Cardiac septum (tissue), 1 donor: ENCODE measurements around the gene FAM13A. TPM values are rescaled to one million over a fixed set of nuclear protein-coding genes. Genes with fewer than 3 reads are reported as not detected.
"Not testable (repeated sequence)": the region's sequence is repeated elsewhere in the genome, so short reads cannot be mapped to it uniquely, and the experiment has no call there.

ENCODE experiments used
- DNase-seq: peaks from one replicate; pipeline ENCODE4 v3.0.0-alpha.2; 2020; ENCODE audit warnings: low spot score
- intact Hi-C: fragments of 100-400 bp; cut with DNase I; formaldehyde crosslinking; loops from one replicate; pipeline ENCODE4 v1.14.0; 2022
- total RNA-seq: library from RNA; stranded (reverse); fragmentation: NEBNext Ultra II Directional; extraction: Animal tissue kit (Norgen Biotek cat#: 25700); gene quantifications from one replicate; pipeline ENCODE4 v1.2.1, GENCODE V29; 2021
- donor health status: DM: no; HTN: no; CAD: no.

FAM13A gene
- total RNA-seq, 1 donor from 2014 or later: 6.6 TPM

DNA sequence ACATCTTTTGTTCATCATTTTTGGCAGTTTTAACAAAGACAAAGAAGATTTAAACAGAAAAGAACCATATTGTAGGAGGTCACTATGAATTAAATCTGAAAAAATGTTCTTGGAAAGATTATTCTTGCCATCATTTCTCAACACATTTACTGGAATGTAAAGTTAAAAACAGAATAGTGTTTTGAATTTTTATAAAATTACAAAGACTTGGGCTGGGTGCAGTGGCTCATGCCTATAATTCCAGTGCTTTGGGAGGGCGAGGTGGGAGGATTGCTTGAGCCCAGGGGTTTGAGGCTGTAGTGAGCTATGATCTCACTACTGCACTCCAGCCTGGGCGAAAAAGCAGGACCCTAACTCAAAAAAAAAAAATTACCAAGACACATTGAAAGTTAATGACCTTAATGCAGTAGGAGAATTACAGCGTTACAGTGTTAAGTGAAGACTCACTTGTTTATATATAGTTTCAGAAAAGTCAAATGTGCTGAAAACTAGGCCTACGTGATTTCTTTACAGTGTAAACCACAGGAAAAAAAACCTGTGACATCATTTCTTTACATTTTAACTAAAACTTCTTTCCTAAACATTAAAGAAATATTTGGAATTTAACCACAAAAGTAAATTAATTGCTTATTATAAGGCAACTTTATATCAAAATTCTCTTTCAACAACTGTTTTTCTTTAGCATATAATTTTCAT lies 7.9 kb downstream of the FAM13A start:
- intact Hi-C loops: no loop called here
- no peak for DNase-seq

DNA sequence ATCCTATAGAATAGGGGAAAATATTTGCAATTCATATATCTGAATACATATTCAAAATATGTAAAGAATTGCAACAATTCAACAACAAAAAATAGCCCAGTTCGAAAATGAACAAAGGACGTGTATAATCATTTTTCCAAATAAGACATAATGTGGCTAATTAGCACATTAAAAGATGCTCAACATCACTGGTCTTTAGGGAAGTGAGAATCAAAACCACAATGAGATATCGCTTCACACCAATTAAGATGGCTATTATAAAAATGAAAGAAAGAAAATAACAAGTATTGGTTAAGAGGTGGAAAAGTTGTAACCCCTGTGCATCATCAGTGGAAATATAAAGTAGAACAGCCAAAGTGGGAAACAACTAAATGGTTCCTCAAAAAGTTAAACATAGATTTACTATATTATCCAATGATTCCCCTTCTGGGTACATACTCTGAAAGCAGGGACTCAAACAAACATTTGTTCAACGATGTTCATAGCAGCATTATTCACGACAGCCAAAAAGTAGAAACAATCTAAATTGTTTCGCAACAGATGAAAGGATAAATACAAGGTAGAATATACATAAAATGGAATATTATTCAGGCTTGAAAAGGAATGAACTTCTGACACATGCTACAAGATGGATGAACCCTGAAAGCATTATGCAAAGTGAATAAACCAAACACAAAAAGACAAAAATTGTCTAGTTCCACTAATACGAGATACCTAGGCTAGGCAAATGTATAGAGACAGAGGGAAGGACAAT lies 12.7 kb downstream of the FAM13A start:
- intact Hi-C loops: no loop called here

DNA sequence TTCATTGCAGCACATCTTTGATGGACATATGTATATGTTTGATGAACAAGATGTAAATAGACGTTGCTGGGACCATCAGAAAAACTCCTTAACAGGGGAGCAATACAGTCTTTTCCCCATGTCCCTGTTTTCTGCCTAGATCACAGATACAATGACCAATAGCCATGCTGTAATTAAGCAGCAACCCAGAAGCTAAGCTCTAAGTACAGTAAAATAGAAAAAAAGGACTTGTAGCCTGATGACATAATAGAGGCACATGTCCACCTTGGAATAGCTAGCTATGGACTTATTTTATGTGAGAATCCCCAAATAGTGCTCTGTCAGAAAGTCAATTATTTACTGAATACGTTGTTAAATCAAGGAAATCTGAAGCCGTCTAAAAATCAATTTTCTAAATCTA lies 14.9 kb downstream of the FAM13A start:
- no peak for DNase-seq
- intact Hi-C loops: no loop called here

More for the DNA sequence above, 12.7 kb downstream of the FAM13A start:
- no peak for DNase-seq

DNA sequence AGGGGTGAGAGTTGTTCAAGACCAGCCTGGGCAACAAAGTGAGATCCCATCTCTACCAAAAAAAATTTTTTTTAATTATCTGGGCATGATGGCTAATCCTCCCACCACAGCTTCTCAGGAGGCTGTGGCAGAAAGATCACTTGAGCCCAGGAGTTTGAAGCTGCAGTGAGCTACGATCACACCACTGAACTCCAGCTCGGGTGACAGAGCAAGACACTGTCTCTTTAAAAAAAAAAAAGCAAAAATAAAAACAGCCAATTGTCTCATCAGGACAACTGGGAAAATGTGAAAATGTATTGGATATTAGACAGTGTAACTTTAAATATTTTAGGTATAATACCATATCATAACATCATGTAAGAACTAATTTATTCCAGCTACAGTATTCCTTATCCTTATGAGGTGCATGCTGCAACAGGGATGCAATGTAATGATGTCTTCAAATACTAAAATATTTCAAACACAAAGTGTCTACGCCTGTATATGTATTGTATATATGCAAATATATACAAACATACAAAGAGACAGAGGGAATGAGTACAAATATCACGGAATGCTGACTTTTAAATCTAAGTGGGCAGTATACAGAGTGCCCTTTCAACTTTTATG lies 17.2 kb downstream of the FAM13A start:
- intact Hi-C loops: no loop called here
- DNase-seq: no peak

DNA sequence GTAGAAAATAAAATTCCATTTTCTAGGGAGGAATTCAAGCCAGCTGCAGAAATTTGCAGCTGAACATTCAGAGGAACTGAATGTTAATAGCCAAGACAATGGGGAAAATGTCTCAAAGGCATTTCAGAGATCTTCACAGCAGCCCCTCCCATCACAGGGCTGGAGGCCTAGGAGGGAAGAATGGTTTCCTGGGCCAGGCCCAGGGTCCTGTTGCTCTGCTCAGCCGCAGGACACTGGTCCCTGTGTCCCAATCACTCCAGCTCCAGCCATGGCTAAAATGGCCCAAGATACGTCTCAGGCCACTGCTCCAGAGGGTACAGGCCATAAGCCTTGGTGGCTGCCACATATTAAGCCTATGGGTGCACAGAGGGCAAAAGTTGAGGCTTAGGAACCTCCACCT lies 20.4 kb downstream of the FAM13A start:
- no peak for DNase-seq

DNA sequence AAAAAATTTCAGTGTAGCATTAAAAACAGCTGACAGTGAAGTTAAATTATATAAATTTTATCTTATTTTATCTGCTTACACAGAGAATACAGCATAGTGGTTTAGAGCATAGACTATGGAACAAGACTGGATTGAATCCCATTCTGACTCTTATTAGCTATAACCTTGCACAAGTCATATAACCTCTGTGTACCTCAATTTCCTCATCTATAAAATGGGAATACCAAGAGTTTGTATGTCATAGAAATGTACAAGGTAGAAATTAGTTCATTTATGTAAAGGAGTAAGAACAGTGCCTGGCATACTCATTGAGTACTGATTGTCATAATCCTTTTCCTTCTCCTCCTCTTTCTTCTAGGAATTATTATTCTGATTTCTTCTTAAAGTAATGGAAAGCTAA lies 25.7 kb downstream of the FAM13A start:
- no peak for DNase-seq
- intact Hi-C loops: no loop called here

More for the DNA sequence above, 20.4 kb downstream of the FAM13A start:
- intact Hi-C loops: no loop called here

DNA sequence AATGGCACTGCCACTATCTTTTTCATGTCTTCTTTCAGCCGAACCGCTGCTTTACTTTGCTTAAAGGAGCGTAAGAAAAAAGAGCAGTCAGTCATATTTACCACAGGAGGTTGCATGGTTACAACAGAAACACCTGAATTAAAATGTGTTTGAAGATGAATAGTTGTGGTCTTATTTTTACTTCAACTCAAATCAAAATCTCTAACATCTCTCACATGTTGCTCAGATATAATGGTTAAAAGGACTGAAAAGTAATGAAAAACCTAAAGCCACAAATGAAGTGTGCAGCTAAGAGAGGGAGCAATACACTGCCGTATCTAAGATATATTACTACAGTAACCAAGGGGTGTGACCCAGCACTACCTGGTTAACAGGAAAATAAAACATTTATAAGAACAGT lies 27.4 kb downstream of the FAM13A start:
- intact Hi-C loops: loop anchor here (10.0 kb wide), 1 partner anchor 505 kb away; the partner anchor contains the start of gene PYURF
- no peak for DNase-seq

DNA sequence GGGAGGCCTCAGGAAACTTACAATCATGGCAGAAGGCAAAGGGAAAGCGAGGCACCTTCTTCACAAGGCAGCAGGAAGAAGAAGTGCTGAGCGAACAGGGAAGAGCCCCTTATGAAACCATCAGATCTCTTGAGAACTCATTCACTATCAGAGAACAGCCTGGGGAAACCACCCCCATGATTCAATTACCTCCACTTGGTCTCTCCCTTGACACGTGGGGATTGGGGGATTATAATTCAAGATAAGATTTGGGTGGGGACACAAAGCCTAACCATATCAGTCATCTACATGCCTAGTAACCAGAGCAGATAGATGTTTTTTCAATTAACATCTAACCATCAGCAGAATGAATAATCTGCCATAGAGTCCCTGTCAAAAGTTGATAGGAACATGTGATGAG lies 30.4 kb downstream of the FAM13A start:
- intact Hi-C loops: loop anchor here (10.0 kb wide), 1 partner anchor 502 kb away; the partner anchor contains the start of gene PYURF
- no peak for DNase-seq

DNA sequence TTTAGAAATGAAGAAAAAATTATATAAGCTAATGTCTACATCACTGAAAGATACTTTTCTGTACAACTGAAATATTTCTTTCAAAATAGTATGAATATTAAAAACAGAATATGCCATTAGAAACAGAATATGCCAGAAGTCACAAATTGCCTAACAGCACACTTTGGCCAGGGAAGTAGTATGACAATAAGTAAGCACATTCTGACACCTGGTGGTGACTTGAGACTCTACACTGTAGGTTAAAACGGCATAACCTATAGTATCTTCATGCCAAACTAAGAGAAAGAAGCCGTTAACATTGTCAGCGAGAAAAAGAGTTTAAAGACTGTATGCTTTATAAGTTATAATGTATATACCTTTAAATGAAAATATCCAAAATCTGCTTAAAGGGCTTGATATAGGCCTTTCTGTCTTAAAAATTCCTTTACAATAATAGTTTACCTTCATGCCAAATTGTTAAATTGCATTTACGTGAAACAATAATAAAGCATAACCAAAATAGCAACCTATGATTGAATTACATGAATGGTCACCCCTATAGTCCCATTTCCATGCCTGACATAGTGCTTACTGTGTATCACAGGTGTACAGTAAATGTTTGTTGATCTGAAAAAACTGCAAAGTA lies 32.8 kb downstream of the FAM13A start:
- no peak for DNase-seq
- intact Hi-C loops: loop anchor here (1.0 to 10.0 kb wide), 3 partner anchors 206 to 499 kb away; partner anchors contain the start of gene PYURF

DNA sequence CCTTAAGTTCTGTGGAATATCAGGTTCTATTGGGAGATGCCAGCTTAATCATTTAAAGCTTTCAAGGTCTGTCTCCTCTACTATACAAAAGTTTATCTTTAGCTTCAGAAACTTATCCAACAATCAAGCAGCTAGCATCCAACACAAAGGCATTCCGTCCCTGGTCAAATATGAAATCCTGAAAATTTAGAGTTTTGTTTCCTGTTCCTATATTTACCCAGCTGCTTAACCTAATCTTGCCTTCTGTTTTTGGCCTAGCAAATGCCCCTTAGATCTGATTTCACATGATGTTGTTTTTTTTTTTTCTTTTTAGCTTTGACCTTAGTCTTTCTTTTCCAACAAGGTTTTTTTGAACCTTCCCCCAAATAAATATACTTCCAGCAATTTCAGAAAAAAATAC lies 33.8 kb downstream of the FAM13A start:
- intact Hi-C loops: loop anchor here (5.0 to 10.0 kb wide), 2 partner anchors 316 to 498 kb away; partner anchors contain the start of gene PYURF
- no peak for DNase-seq

DNA sequence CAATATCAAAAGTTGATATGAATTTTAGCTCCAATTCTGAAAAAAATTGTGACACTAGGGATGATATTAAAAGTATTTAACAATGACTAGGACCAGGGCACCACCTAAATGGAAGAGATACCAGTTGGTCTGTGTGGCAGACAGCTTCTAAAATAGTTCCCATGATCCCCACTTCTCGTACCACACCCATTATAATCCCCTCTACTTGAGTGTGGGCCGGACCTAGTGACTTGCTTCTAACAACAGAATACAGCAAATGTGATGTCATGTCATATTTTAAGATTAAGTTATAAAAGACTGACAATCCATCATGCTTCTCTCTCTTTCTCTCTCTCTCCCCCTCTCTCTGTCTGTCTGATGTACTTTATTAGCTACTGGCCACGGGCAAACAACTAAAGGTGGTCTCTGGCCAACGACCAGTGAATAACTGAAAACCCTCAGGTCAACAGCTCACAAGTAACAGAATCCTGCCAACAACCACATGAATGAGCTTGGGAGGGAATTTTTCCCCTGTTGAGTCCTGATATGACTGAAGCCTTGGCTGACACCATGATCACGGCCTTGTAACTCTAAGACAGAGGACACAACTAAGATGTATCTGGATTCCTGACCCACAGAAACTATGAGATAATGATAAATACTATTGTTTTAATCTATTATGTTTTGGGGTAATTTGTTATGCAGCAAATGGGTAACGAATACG lies 34.4 kb downstream of the FAM13A start:
- DNase-seq: no peak
- intact Hi-C loops: loop anchor here (5.0 to 10.0 kb wide), 2 partner anchors 315 to 498 kb away; partner anchors contain the start of gene PYURF

DNA sequence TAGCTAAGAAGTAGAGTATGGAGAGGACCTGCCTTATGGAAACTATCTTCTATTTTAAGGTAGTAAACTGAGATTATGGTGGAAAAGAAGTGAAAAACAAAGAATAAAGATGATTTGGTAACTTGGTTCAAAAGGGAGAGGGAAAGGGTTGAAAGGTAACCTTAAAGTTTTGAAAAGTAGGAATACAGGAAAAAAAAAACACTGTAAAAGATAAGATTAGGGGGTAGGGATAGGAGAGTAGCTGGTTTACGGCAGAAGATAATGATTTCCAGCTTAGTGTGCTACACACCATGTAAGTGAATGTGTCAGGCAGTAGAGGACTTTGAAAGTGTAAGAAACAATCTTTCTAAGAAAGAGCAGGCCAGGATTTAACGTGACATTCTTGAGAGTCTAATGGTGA lies 35.3 kb downstream of the FAM13A start:
- no peak for DNase-seq
- intact Hi-C loops: loop anchor here (5.0 to 10.0 kb wide), 2 partner anchors 314 to 497 kb away; partner anchors contain the start of gene PYURF

DNA sequence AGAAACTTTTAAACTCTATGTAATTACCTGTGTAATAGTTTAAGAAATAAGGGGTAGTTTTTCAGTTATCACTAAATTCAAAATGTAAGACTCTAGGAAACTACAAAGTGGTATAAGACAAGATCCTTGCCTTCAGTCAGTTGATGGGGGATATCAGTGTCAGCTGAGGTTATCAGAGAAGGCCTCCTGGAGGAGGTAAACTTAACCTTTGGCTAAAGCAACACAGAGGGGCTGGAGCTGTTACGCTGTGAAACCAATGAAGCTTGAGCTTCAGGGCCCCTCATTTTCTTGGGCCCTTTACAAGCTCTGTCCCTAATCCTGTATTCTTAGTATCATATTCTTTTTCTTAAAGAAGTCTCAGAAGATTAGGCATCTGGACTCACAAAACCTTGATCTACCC lies 35.9 kb downstream of the FAM13A start:
- intact Hi-C loops: loop anchor here (5.0 to 10.0 kb wide), 2 partner anchors 314 to 496 kb away; partner anchors contain the start of gene PYURF
- no peak for DNase-seq

DNA sequence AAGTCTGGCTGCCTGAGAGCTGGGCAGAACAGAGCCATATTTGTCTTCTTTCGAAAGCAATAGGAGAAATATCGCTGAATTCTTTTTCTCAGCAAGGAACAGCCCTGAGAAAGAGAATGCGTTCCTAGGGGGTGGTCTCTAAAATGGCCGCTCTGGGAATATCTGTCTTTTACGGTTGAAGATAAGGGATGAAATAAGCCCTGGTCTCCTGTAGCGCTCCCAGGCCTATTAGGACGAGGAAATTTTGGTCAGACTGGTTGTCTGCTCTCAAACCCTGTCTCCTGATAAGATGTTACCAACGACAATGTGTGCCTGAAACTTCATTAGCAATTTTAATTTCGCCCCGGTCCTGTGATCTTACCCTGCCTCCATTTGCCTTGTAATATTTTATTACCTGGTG lies 42.1 kb downstream of the FAM13A start:
- intact Hi-C loops, DNase-seq: not testable (repeated sequence)

DNA sequence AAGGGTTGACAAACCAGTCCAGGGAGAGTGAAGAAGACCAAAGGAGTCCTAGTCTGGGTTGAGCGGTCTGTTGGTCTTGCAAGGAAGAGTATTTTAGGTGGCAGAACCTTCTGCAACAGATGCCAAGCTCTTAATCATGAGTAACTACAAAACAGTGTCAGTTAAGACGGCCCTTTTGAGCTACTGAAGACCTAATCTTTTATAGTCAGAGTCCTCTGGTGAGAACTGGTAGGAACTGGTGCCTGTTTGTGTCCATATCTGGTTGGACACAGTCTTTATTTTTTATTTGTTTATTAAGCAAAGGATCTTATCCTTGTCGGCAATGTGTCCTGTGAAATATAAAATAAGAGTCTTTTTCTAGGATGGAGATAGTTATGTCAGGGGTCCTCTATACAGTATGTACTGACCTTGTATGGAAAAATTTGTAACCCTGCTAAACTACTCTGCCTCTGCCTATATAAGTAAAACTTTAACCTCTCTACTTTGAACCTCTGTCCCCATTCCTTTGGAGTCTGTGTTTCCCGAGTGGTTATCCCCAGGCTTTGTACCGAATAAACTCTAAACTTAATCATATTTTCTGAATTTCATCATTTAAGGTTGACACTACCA lies 47.1 kb downstream of the FAM13A start:
- intact Hi-C loops: no loop called here
- DNase-seq: no peak

DNA sequence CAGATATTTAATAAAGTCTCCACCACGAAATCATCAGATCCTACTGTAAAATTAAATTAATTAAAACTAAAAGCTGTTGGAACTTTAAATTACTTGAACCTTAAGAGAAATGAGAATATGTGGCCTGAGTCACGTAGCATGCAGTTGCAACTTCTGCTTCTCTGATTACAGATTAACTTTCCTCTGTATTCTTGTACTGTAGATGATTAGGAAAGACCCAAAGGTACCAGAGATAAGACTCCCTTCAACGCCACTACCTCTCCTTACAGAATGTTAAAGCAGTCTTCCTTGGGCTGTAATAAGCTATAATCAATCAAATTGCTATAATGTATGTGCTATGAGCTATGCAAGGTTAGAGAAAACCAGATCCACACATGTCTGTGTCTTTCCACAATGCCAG lies 47.9 kb downstream of the FAM13A start:
- intact Hi-C loops: no loop called here

DNA sequence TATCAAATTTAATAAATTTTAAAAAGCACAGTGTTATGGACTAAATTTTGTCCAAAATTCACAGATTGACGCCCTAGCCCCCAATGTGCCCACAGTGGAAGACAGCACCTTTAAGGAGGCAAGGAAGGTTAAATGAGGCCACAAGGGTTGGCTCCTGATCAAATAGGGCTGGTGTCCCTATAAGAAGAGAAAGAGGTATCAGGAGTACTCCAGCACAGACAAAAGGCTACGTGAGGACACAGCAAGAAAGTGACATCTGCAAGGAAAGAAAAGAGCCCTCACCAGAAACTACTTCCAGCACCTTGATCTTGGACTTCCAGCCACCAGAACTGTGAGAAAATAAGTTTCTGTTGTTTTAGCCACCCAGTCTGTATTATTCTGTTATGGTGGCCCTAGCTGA lies 48.8 kb downstream of the FAM13A start:
- intact Hi-C loops: no loop called here
- no peak for DNase-seq

More for the DNA sequence above, 47.9 kb downstream of the FAM13A start:
- no peak for DNase-seq

DNA sequence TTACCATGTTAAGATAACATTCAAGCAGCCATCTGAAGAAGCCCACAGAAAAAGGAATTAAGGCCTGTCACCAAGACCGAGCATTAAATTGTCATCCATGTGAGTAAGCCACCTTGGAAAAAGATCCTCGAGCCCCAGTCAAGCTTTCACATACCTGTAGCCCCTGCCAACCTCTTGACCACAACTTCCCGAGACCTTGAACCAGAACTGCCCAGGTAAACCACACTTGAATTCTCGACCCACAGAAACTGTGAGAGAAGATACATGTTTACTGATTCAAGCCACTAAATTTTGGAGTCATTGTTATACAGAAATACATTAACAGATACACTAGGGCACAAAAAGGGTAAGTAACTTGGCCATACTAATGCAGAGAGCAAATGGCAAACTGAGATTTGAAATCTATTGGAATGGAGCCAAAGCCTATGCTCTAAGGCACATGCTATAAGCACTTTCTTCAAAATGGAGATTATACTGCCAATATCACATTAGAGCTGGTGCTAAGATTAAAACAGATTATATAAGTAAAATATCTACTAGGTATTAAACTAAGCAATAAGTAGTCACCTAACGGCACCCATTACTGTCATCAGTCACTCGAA lies 49.5 kb downstream of the FAM13A start:
- no peak for DNase-seq
- intact Hi-C loops: no loop called here
